Subcutaneous adipose tissue (tissue), 4 donors: Measurements from ENCODE around the gene GPC6. TPM values are rescaled to one million over a fixed set of nuclear protein-coding genes. Genes with fewer than 3 reads are reported as not detected.

Source experiments
- total RNA-seq, 4 donors: library from RNA; depleted of rRNA; stranded (reverse); fragments of >200 nt; gene quantifications; one replicate each; pipeline ENCODE4 v1.1.0, GENCODE V29; 2016
- TF ChIP-seq, protein P1 (sequence below): fragments of 450-650 bp; IDR thresholded peaks from one replicate; pipeline ENCODE4 v1.5.1; 2016; ENCODE audit warnings: low read depth, mild to moderate bottlenecking, control low read depth, antibody characterized with exemption, moderate library complexity

Gene GPC6
- total RNA-seq, 4 donors from 2014 or later, result 16.2 to 30.6 (median 26.9) TPM

DNA sequence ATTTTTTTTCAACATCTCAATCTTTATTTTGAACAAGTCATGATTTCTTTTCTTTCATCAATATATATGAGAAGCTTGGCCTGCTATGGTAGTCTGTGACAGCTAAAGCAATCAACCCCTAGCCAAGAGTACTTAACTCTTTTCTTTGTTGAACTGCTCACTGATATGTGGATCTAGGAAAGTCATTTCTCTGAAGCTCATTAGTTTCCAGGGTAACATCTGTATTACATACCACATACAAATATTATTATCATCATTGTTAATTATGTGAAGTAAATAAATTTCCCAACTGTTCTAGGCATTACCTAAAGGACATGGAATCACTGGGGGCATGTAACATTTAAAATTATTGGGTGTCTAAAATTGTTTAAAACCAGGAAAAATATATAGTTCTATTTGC lies 985.6 kb downstream of the GPC6 start:
- TF ChIP-seq, protein P1, sequence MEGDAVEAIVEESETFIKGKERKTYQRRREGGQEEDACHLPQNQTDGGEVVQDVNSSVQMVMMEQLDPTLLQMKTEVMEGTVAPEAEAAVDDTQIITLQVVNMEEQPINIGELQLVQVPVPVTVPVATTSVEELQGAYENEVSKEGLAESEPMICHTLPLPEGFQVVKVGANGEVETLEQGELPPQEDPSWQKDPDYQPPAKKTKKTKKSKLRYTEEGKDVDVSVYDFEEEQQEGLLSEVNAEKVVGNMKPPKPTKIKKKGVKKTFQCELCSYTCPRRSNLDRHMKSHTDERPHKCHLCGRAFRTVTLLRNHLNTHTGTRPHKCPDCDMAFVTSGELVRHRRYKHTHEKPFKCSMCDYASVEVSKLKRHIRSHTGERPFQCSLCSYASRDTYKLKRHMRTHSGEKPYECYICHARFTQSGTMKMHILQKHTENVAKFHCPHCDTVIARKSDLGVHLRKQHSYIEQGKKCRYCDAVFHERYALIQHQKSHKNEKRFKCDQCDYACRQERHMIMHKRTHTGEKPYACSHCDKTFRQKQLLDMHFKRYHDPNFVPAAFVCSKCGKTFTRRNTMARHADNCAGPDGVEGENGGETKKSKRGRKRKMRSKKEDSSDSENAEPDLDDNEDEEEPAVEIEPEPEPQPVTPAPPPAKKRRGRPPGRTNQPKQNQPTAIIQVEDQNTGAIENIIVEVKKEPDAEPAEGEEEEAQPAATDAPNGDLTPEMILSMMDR, result no peak

DNA sequence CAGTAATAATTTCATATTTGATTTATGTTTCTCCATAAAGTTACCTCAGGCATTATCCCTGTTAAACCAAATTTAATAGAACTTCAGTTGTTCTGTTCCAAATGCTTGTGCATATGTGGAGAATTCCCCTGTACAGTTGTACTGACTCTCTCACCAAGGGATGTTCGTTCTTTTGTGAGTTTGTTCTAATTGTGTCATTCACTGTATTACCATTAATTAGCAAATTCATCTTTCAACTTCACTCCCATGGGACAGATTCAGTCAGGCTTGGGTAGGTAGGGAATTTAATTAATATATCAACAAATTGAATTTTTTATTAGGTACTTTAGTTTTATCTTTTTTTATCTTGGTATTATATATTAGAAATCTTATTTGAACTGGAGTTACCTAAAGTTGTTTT lies 987.5 kb downstream of the GPC6 start:
- TF ChIP-seq, protein P1, result no peak

DNA sequence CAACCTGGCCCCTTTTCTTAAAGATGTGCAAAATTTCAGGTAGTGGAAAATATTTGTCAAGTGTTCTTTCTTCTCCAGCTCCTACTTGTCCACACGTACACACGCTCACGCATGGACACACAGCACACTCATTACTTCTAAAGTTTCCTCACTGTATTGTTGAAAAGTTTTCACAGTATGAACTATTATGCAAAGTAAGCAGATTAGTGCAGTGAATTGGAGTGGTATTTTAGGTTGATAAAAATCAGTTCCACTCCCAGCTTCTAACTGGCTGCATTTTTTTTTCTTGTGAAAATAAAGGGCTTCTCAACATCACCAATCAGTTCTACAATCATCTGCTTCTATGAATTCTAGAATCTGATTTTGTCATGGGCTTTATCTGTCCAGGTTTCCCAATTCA lies 988.4 kb downstream of the GPC6 start:
- TF ChIP-seq, protein P1, result no peak

DNA sequence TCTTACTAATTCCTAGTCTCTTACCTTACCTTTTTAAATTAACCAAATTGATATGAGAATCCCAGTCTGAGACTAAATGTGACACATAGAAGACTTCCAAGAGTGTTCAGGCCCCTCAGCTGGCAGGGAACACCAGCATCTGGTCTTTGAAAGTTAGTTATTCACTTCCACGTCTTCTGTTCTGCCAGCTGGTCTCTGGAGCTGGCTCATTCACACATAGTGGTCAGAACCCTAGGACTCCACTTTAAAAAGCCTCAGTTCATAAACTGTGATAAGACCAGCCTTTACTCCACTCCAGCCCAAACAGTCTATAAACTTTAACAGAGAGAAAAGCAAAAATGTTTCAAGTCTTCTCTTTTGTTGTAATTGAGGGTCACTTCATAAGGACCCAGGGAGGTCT lies 989.9 kb downstream of the GPC6 start:
- TF ChIP-seq, protein P1, result no peak

DNA sequence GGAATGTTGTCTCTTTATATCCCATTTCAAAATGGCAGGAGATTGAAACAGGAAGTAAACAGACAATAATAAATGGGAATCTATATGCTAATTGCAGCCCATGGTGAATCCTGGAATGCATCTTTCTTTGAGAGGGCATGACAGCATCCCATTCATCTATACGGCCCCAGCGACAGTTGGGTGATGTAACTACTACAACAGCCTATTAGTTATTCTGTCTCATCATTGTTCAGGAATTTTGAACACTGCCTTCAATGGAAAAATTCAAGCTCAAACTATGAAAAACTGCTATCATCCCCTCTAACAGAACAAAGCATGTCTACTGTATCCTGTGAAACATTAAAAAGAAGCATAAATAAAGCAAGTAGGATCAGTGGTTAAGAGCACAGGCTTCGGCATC lies 990.8 kb downstream of the GPC6 start:
- TF ChIP-seq, protein P1, result no peak

DNA sequence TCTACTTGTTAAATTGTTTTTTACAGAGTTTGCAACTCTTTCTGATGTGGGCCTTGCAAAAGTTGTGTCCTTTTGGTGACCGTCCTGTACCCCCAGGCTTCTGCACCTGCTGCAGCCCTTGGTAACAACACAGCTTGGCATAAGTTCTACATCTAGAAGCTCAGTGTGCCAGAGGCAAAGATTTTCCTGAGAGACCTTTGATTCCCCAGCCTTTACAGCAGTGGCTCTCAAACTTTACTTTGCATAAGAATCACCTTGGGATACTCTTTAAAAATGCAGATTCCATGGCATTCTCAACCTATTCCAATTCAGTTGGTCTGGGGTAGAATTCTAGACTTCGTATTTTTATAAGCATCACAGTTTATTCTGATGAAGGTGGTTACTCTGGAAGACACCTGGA lies 991.9 kb downstream of the GPC6 start:
- TF ChIP-seq, protein P1, result no peak

DNA sequence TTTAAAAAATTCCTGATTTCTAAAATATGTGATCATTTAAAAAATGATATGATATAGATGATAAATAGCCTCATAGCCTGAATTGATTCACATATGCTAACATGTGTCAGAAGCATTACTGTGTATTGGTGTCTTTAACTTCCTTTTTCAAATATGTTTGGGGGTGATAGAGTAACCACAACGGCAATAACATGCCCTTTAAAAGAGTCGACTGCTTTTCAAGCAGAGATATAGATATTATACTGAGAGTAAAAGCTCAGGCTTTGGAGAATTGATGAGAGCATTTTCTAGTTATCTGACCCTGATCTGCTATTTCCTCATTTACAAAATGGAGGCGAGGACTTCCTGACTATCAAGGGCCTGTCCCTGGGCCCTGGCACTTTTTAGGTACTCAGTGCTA lies 992.3 kb downstream of the GPC6 start:
- TF ChIP-seq, protein P1, result no peak
